Activated T-cell treated with anti-CD3 and anti-CD28 coated beads, Interleukin-2, amount 50 U/mL, for 4 hours (primary cell): ENCODE data around the gene ISY1. TPM values are rescaled to one million over a fixed set of nuclear protein-coding genes. Genes with fewer than 3 reads are reported as not detected.

Source experiments
- total RNA-seq, 3 donors: library from RNA; stranded (reverse); gene quantifications; one replicate each; pipeline ENCODE4 v1.2.1, GENCODE V29; 2021

ISY1 gene
- total RNA-seq, 3 donors from 2014 or later: 93.1 to 101 (median 93.9) TPM

Other genes starting within 250 kb of the ISY1 start
- gene CFAP92, start 167.0 kb downstream of the ISY1 start, total RNA-seq: under 1 TPM in 1 of 3 donors, not detected in 2; 0.18 TPM
- under 1 TPM in 2 of 3 donors, not detected in 1; 0.26 to 0.35 TPM for gene EFCC1, start 159.8 kb downstream of the ISY1 start, total RNA-seq
- gene GP9, start 100.3 kb downstream of the ISY1 start, total RNA-seq: not detected
- gene RAB43, start 39.3 kb downstream of the ISY1 start, total RNA-seq: 10 to 100 TPM; 24.4 to 30.6 (median 25.0) TPM
- 100 to 1,000 TPM; 606 to 623 (median 610) TPM for gene CNBP, start 22.8 kb upstream of the ISY1 start, total RNA-seq
- 100 to 1,000 TPM; 144 to 163 (median 151) TPM for gene COPG1, start 88.5 kb upstream of the ISY1 start, total RNA-seq
- gene HMCES, start 117.8 kb upstream of the ISY1 start, total RNA-seq: 10 to 100 TPM; 62.3 to 74.9 (median 68.6) TPM